DMS 273 (cell line): Measurements from ENCODE around the gene GAB1.

Experiments
- DNase-seq: peaks from one replicate; lab custom pipeline; 2025; ENCODE audit not compliant: unreplicated experiment; lab: John Stamatoyannopoulos, UW

The GAB1 gene

DNA sequence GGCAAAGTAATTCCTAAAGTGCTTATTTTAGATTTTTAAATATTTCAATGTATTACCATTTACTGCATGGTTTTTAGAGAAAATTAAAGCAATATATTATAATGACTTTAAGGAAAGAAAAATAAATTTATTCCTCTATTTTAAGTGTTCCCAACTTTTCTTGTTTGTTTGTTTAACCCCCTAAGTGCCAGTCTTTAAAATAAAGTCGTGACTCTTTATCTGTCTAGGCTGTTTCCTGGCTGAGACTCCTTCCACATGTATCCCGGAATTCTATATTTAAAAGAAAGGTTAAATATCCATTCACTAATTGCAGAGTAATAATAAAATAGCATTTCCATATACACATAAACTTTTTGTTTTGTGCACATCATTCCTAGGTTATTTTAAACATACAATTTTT, 71.2 kb downstream of the GAB1 start:
- no peak for DNase-seq

DNA sequence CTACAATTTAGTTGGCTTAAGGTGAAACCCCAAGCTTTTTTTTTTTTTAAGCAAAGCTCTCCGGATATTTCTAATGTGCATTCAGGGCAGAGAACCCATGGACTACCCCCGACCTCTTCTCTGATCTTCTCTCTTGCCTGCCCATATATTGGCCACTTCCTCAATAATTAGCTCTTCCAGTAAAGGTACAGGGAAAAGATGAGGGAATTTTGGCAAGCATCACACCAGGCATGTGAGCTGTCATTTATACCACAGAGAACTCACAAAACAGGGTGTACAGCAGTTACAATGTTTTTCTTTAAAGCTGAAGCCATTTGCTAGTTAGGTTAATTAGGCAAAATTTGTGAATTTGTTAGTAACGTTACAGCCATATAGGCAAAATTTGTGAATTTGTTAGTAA, 73.3 kb downstream of the GAB1 start:
- no peak for DNase-seq

DNA sequence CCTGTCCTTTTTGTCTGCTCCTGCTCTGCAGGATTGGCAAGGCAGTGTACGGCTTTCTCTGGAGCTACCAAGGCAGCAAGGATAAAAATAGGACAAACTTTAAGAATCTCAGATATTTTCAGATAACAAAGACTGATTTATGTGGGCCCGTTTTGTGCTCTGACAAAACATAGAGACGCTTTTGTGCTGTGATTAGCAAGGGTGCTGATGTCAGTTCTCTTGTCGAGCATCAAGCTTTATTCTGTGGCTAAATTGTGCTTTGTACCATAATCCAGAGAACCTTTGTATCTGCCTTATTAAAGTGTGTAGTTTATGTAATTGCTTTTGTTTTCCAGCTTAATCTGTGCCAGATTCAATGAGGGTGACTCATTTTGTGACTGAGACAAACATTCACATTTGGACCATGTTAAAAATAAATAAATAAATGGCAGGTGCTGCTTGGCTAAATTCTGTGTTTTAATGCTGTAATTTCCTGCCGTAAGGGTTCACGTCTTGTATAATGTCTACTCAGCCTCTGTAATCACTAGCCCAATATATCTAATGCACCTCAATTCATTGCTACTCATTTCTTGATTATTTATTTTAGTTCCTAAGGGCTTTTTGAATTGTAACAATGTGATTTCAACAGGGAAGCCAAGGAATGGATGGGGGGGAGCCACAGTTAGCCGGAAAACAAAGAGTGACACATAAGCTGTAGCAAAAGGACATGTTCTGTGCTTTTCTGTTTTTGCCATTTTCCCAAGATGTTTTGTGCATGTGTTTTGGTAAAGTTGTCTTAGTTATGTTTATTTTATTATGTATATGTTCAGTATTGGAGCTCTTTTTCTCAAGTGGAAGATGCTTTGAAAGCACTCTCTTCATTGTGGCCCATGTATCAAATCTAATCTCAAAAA, 75.1 kb downstream of the GAB1 start:
- no peak for DNase-seq

GRCh38 chr4:143412420-143412758, 75.7 kb downstream of the GAB1 start:
- DNase-seq, result no peak

DNA sequence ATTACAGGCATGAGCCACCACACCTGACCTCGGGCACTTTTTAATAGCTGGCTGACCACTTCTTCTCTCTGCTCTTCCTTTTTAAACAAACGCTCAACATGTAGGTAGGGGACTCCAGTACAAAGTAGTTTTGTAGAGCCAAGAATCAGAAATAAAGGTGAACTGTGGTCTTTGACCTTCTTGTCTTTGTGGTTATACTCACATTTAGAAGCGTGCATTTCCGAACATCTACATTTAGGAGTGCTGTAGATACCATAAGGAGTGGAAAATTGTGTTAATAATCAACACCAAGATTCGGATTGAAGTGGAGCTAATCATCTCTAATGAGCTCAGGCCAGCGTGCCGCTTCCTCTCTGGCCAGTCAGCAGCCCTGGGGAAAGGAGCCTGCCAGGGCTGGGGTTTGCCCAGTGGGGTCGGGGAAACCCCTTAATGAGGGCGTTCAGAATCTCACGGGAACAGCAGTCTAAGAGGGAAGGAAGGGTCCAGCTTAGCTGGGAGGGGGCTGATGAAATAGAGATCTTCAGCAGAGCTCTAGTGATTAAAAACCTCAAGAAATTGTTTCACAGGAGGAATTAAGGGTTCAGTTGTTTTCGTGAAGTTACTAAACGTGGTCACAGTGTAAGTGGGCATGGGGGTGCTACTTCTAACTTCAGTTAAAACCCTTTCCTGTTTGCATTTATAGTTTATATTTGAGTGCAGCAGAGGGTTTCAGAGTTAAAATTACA, 81.2 kb downstream of the GAB1 start:
- no peak for DNase-seq

DNA sequence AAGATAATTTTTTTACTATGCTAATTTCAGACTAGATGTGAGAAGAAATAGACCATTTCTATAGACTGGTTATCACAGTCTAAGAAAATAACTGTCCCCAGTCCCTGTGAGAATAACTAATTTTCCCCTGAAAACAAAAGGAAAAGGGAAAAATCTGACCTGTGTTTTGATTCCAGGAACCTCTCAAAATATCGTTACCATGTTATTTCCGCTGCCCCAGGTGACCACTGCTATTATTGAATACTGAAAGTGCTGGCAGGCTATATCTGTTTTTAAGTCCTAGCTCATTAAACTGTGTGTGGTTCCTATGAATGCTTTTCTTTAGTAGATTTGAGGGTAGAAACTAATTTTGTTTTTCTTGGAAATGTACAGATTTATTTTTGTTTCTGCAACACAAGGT, 83.6 kb downstream of the GAB1 start:
- no peak for DNase-seq

DNA sequence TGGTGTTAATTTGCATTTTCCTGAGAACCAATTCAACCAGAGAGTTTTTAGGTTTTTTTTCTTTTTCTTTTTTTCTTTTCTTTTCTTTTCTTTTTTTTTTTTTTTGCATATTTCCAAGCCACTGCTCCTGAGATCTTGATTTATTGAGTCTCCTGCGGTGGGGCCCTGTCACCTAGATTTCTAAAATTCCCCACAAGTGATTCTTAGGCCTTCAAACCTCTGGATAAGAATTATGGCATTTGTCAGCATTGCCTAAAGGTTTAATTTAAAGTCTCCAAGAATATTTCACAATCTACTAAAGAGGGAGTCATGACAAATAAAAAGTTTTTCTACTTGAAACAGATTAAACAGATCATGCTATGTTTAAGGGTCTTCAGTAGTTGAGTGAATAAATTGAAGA, 84.9 kb downstream of the GAB1 start:
- no peak for DNase-seq

DNA sequence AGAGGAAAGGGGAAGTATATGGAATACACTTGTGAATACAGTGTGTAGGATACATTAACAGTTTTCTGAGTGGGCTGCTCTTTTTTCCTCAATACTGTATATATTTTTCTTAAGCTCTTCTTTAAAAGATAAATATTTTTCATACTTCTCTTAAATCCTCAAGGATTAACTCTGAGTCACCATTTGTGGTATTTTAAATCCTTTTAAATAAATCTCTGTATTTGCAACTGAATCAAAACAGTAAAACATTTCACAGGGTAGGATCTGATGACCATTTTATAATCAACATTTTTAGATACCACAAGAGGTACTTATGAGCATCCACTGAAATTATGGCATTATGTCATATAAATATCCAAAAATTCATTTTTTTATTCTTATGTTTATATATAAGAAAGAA, 87.6 kb downstream of the GAB1 start:
- no peak for DNase-seq

GRCh38 chr4:143431526-143432257, 95.0 kb downstream of the GAB1 start:
- no peak for DNase-seq

DNA sequence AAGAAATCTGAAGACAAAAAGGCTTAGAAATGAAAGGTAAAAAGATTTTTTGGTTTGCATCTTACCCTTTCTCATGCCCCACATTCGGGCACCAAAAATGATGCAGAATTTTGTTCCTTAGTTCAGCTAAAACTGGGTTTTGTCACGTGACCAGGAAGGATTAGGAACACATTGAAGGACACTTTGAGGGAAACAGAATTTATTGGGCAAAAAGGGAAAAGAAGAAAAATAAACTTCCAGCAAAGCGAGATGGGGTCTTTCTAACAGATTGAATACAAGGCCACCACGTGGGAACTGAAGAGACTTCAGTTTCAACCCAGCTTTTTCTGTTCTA, 95.5 kb downstream of the GAB1 start:
- no peak for DNase-seq

- DNase-seq, result no peak
Measured at GRCh38 chr4:143433231-143433630, 96.6 kb downstream of the GAB1 start.

DNA sequence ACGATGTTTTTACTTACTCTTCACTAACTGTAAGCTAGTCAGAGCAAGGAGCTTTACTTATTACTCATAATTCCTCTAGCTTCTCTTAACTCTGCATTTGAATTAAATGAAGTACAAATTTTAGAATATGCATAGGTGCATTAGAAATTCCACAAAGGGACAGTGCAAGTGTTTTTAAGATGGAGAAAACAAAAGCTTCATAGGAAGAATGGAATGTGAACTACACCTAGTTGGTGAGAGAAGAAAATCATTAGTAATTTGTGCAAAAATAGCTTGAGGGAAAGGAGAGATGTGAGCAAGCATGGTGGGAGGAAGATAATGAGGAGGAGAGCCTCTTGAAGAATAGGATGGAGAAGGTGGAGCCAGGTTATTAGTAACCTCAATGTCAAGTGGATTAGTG, 99.3 kb downstream of the GAB1 start:
- DNase-seq, result no peak

DNA sequence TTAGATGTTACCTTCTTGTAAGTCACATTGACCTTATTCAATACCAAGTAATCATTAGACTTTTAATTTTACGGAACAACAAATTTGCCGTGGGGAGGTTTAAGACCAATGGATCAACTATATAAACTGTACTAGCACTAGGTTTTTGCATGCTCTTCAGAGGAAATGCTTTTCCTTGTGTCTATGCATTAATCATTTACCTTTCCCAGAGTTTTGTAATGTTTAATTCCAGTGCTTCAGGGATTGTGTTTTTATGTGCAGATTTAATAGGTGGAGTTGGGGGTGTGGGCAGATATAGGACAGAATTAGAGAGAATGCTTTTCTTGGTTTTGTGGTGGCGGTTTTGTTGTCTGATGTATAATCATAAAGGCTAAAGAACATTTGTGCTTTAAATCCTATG, 100.8 kb downstream of the GAB1 start:
- no peak for DNase-seq

GRCh38 chr4:143437937-143438336, 101.3 kb downstream of the GAB1 start:
- peak; percentile 31 for DNase-seq

DNA sequence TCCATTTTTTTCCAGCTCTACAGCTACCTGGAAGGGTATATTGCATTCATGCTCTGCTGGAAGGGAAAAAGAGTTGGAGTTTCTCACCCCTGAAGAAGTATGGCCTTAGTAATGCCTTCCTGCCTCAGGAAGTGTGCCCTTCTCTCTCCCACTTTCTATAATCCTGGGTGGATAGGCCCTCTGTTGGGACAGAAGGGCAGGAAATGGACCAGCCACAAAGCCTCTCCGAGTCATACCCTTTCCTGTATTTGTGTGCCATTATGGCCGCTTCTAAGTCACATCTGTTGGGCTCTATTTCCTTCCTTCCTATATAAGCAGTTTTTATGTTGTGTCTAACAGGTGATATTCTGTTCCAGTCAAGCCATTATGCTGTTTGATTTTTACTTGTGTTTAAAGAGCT, 102.0 kb downstream of the GAB1 start:
- no peak for DNase-seq

GRCh38 chr4:143441109-143441508, 104.4 kb downstream of the GAB1 start:
- no peak for DNase-seq

- DNase-seq, result peak; percentile 13
Measured at GRCh38 chr4:143441678-143442077, 105.0 kb downstream of the GAB1 start.

GRCh38 chr4:143443728-143444127, 107.1 kb downstream of the GAB1 start:
- DNase-seq, result peak; percentile 1

- peak; percentile 34 for DNase-seq
Measured at GRCh38 chr4:143451186-143451585, 114.5 kb downstream of the GAB1 start.

DNA sequence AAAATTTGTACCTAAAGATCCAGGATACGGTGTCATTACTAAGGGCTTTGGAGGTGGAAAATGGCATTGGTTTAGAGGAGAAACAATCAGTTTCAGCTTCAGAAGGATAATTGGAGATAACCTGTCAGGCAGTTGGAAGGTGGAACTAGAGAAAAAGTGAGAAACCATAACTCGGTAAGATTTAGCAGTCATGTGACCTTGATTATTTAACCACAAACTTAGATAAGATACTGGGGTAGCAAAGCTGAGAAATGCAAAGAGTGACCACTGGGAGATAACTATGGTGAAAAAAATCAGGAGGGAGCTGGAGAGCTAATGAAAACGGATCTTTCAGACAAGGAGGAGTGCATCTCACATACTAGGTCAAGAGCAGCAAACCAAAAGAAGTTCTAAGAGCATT, 118.5 kb downstream of the GAB1 start:
- no peak for DNase-seq

- DNase-seq, result no peak
Measured at GRCh38 chr4:143458966-143459365, 122.3 kb downstream of the GAB1 start.
